ENCODE measurements around the gene MCC.

DNA sequence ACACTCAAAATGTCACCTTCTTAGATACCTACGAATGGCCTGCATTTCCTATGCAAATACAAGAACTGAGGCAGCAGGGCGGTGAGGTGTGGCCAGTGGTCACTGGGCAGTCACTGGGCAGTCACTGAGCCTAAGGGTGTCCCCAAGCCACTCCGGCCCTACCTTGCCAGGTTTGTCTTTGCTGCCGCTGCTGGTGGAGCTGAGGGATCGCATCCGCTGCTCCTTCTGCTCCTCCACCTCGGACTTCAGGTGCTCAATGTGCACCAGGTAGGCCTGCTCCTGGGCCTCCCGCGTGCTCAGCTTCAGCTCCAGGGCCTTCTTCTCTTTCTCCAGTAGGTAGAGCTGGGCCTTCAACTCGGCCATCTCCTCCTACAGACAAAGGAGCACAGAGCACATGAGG, 439.3 kb downstream of the MCC start:
- TF ChIP-seq, protein P1, sequence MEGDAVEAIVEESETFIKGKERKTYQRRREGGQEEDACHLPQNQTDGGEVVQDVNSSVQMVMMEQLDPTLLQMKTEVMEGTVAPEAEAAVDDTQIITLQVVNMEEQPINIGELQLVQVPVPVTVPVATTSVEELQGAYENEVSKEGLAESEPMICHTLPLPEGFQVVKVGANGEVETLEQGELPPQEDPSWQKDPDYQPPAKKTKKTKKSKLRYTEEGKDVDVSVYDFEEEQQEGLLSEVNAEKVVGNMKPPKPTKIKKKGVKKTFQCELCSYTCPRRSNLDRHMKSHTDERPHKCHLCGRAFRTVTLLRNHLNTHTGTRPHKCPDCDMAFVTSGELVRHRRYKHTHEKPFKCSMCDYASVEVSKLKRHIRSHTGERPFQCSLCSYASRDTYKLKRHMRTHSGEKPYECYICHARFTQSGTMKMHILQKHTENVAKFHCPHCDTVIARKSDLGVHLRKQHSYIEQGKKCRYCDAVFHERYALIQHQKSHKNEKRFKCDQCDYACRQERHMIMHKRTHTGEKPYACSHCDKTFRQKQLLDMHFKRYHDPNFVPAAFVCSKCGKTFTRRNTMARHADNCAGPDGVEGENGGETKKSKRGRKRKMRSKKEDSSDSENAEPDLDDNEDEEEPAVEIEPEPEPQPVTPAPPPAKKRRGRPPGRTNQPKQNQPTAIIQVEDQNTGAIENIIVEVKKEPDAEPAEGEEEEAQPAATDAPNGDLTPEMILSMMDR (conservative IDR thresholded peaks at IDR 0.05): no peak
- no peak for TF ChIP-seq ZFX (IDR thresholded peaks at IDR 0.05)
